Measurements from ENCODE around the gene SCRN2.

GRCh38 chr17:47867813-47868533, 26.9 kb upstream of the SCRN2 start:
- no peak for TF ChIP-seq CTCF (IDR thresholded peaks at IDR 0.05)
- TF ChIP-seq POLR2A (IDR thresholded peaks at IDR 0.05), result no peak
